Measurements from ENCODE around the gene FOXN3. TPM values are rescaled to one million over a fixed set of nuclear protein-coding genes. Genes with fewer than 3 reads are reported as not detected.

FOXN3 gene
- polyA plus RNA-seq, 2 of the 4 experiments (the other 2 are of a cell fraction), result 6.0 to 6.4 TPM

- TF ChIP-seq MAFK (IDR thresholded peaks at IDR 0.05; ENCODE audit: partially characterized antibody) (no peak), POLR2A (IDR thresholded peaks at IDR 0.05; ENCODE audit: low read length) (no peak), MAZ (IDR thresholded peaks at IDR 0.05; ENCODE audit: borderline replicate concordance, low read depth, low read length) (no peak), RFX5 (IDR thresholded peaks at IDR 0.05) (no peak), KDM5A (IDR thresholded peaks at IDR 0.05) (no peak), TFCP2L1 (CRISPR knock-in tag; IDR thresholded peaks at IDR 0.05) (no peak), RAD21 (conservative IDR thresholded peaks at IDR 0.05 in 1 of 2, IDR thresholded peaks at IDR 0.05 in 1 of 2) (no peak), NR3C1 (IDR thresholded peaks at IDR 0.05) (no peak), KDM1A (IDR thresholded peaks at IDR 0.05; ENCODE audit: low read depth) (no peak)
- H3K27ac ChIP-seq, result no peak overlapping the region
- FAIRE-seq (no peak), ATAC-seq (no peak), DNase-seq (ENCODE audit: low read depth in 1 of 2, low spot score in 1 of 2) (no peak)
- CTCF ChIA-PET, result no interaction called here
- WGBS (ENCODE audit: missing lambda C conversion rate), result 36% methylated on average over 3 of the region's 3 CpGs
- no peak overlapping the region for H3K4me2 ChIP-seq
- H3K4me3 ChIP-seq, result no peak overlapping the region
- POLR2A ChIA-PET, result no interaction called here
- no peaks in the 10 kb centered on the region for H3K4me1 ChIP-seq
- no peaks in the 10 kb centered on the region for H3K9me3 ChIP-seq
These were observed 44.2 kb upstream of the FOXN3 start for GRCh38 chr14:89461256-89461655.

DNA sequence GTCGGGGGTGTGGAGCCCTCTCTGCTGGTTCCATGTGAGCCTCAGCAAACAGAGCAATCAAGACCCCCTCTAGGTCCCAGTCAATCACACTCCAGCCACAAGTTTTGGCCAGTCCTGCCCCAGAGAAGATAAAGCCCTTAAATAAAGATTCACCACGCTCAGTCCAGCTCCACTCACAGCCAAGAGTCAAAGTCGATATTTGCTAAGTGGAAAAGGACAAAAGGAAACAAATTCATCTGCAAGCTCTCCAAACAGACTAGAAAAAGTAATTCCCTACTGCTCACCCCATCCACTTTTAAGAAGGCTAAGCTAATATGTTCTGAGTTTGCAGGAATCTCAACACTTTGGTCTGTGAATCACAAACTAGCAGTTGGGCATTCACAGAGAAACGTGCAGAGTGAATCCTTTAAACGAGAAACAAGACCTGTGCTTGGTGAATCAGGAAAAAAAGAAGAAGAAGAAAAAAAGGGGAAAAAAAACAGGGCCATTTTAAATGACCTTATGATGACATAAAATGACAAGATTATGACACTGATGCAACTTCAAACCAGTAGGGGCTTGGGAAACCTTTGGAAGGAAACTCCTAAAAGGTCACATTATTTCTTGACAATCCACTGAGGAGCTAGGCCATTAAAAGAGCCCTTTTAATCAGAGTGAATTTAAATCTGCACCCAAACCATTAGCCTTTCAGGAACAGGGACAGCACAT, 41.8 kb upstream of the FOXN3 start:
- no peak for TF ChIP-seq EHMT2 (IDR thresholded peaks at IDR 0.05; ENCODE audit: low read depth)
- no peak for TF ChIP-seq FOXS1 (CRISPR knock-in tag; IDR thresholded peaks at IDR 0.05)
- TF ChIP-seq TP53 (CRISPR knock-in tag; IDR thresholded peaks at IDR 0.05), result no peak
- no peak for TF ChIP-seq RCOR1 (IDR thresholded peaks at IDR 0.05; ENCODE audit: low read depth, low read length)
- TF ChIP-seq RNF2 (IDR thresholded peaks at IDR 0.05; ENCODE audit: borderline replicate concordance, low read depth), result no peak
- TF ChIP-seq KDM1A (IDR thresholded peaks at IDR 0.05; ENCODE audit: low read depth), result no peak
- TF ChIP-seq POLR2A (IDR thresholded peaks at IDR 0.05; ENCODE audit: low read length), result no peak
- TF ChIP-seq, protein P1, sequence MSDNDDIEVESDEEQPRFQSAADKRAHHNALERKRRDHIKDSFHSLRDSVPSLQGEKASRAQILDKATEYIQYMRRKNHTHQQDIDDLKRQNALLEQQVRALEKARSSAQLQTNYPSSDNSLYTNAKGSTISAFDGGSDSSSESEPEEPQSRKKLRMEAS (IDR thresholded peaks at IDR 0.05), result no peak
- no peak for TF ChIP-seq CHD2 (IDR thresholded peaks at IDR 0.05; ENCODE audit: low read length, partially characterized antibody)
- TF ChIP-seq ZFP36 (IDR thresholded peaks at IDR 0.05; ENCODE audit: borderline replicate concordance, partially characterized antibody), result no peak
- FAIRE-seq (no peak), ATAC-seq (no peak), DNase-seq (ENCODE audit: low read depth in 1 of 2, low spot score in 1 of 2) (no peak)
- H3K4me3 ChIP-seq, result no peak overlapping the region
- no peaks in the 10 kb centered on the region for H3K4me1 ChIP-seq
- CTCF ChIA-PET, result interaction anchor here (1.0 kb wide), 1 partner anchor 269 kb away, joined by 3 read pairs; no protein-coding TSS in a partner anchor
- POLR2A ChIA-PET, result no interaction called here
- no peaks in the 10 kb centered on the region for H3K9me3 ChIP-seq
- H3K27ac ChIP-seq, result no peak overlapping the region
- no peak overlapping the region for H3K4me2 ChIP-seq
- 4% methylated on average over 5 of the region's 5 CpGs for WGBS (ENCODE audit: missing lambda C conversion rate)

DNA sequence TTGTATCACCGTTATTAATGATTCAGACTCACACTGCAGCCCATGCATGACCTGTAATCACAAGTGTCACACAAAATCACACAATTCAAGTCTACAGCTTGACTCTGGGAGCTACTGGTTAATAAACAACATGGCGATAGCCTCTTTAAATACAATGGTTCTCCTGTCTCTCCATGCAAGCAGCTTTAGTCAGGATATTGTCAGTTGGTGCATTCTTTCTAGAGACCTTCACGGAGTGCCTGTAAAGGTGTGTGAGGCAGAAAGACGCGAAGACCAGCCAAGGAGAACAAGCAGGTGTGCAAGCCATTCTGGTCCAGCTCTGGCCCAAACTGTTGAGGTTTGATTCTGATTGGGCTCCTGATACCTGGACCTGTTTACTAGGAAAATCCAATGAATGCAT, 40.0 kb upstream of the FOXN3 start:
- 74% methylated on average over 5 of the region's 5 CpGs for WGBS (ENCODE audit: missing lambda C conversion rate)
- Histone ChIP-seq H3K4me2 (no peak overlapping the region), H3K27ac (no peak overlapping the region), H3K4me3 (no peak overlapping the region), H3K9me3 (no peaks in the 10 kb centered on the region), H3K4me1 (no peaks in the 10 kb centered on the region)
- DNase-seq (ENCODE audit: low read depth in 1 of 2, low spot score in 1 of 2) (no peak), ATAC-seq (no peak), FAIRE-seq (no peak)
- ChIA-PET CTCF (no interaction called here), POLR2A (interaction anchor here (0.5 kb wide), 1 partner anchor 1727 kb away, joined by 4 read pairs; no protein-coding TSS in a partner anchor)
- no peak for TF ChIP-seq CTCF (IDR thresholded peaks at IDR 0.05)
- no peak for TF ChIP-seq FOXS1 (CRISPR knock-in tag; IDR thresholded peaks at IDR 0.05)
- no peak for TF ChIP-seq PHF8 (IDR thresholded peaks at IDR 0.05; ENCODE audit: borderline replicate concordance, low read depth)
- TF ChIP-seq ZSCAN20 (CRISPR knock-in tag; IDR thresholded peaks at IDR 0.05), result no peak
- TF ChIP-seq CBX2 (IDR thresholded peaks at IDR 0.05; ENCODE audit: borderline replicate concordance, low read depth), result no peak
